Liver (tissue), 9 donors: ENCODE measurements around the gene ASIC4. TPM values are rescaled to one million over a fixed set of nuclear protein-coding genes. Genes with fewer than 3 reads are reported as not detected.

Source experiments
- DNase-seq: peaks from one replicate; pipeline ENCODE4 v3.0.0-alpha.2; 2017; ENCODE audit warnings: low spot score
- H3K27ac ChIP-seq, 2 donors: one replicate each; pipeline ENCODE4 v1.7.0; 2013; ENCODE audit warnings: inconsistent platforms in 2 of 2, low read length in 2 of 2, control low read depth in 1 of 2, low read depth in 1 of 2, mild to moderate bottlenecking in 1 of 2
- H3K27me3 ChIP-seq, 4 donors: one replicate each; pipeline versions ENCODE4 v1.6.1 to v1.7.0; 2013; ENCODE audit warnings: low read length in 3 of 4, inconsistent platforms in 1 of 4, mild to moderate bottlenecking in 1 of 4, moderate library complexity in 1 of 4; ENCODE audit not compliant: control insufficient read depth in 4 of 4, insufficient read depth in 4 of 4
- H3K36me3 ChIP-seq, 4 donors: one replicate each; pipeline versions ENCODE4 v1.6.1 to v1.7.0; 2013; ENCODE audit warnings: low read length in 3 of 4, mild to moderate bottlenecking in 3 of 4, low read depth in 1 of 4, moderate library complexity in 1 of 4; ENCODE audit not compliant: control insufficient read depth in 4 of 4, insufficient read depth in 3 of 4
- H3K4me1 ChIP-seq, 4 donors: one replicate each; pipeline versions ENCODE4 v1.6.1 to v1.7.0; 2013; ENCODE audit warnings: low read length in 3 of 4, mild to moderate bottlenecking in 3 of 4, moderate library complexity in 1 of 4; ENCODE audit not compliant: control insufficient read depth in 4 of 4, insufficient read depth in 4 of 4
- H3K4me3 ChIP-seq, 3 donors: one replicate each; pipeline versions ENCODE4 v1.6.1 to v1.7.0; 2013; ENCODE audit warnings: low read length in 3 of 3, control low read depth in 1 of 3, low read depth in 1 of 3, mild to moderate bottlenecking in 1 of 3
- H3K9ac ChIP-seq, 2 donors: one replicate each; pipeline ENCODE4 v1.7.0; 2013; ENCODE audit warnings: low read length in 2 of 2, mild to moderate bottlenecking in 2 of 2, moderate library complexity in 2 of 2, control low read depth in 1 of 2, low read depth in 1 of 2
- H3K9me3 ChIP-seq, 4 donors: one replicate each; pipeline versions ENCODE4 v1.6.1 to v1.7.0; 2013; ENCODE audit warnings: low read length in 3 of 4; ENCODE audit not compliant: control insufficient read depth in 4 of 4
- EGR1 ChIP-seq, 2 donors: IDR thresholded peaks; 2 replicates each; pipeline ENCODE4 v1.6.1; 2016 to 2018; ENCODE audit warnings: antibody characterized with exemption in 2 of 2, low read depth in 2 of 2
- FOXA1 ChIP-seq: IDR thresholded peaks from 2 replicates; pipeline ENCODE4 v1.6.1; 2016; ENCODE audit warnings: antibody characterized with exemption
- FOXA2 ChIP-seq: IDR thresholded peaks from 2 replicates; pipeline ENCODE4 v1.6.1; 2016; ENCODE audit warnings: antibody characterized with exemption
- GABPA ChIP-seq, 2 donors: IDR thresholded peaks in 1 of 2; conservative IDR thresholded peaks in 1 of 2; 2 replicates each; pipeline ENCODE4 v1.6.1; 2016; ENCODE audit warnings: antibody characterized with exemption in 2 of 2, mild to moderate bottlenecking in 1 of 2, moderate library complexity in 1 of 2
- JUND ChIP-seq, 2 donors: IDR thresholded peaks; 2 replicates each; pipeline ENCODE4 v1.6.1; 2016; ENCODE audit warnings: antibody characterized with exemption in 2 of 2
- RAD21 ChIP-seq, 2 donors: IDR thresholded peaks; 2 replicates each; pipeline ENCODE4 v1.6.1; 2016; ENCODE audit warnings: antibody characterized with exemption in 2 of 2, mild to moderate bottlenecking in 2 of 2
- RXRA ChIP-seq, 2 donors: IDR thresholded peaks; 2 replicates each; pipeline ENCODE4 v1.6.1; 2017 to 2018; ENCODE audit warnings: antibody characterized with exemption in 2 of 2, mild to moderate bottlenecking in 1 of 2
- SP1 ChIP-seq: IDR thresholded peaks from 2 replicates; pipeline ENCODE4 v1.6.1; 2018; ENCODE audit warnings: antibody characterized with exemption, mild to moderate bottlenecking
- YY1 ChIP-seq: IDR thresholded peaks from 2 replicates; pipeline ENCODE4 v1.6.1; 2016; ENCODE audit warnings: antibody characterized with exemption, mild to moderate bottlenecking
- WGBS: extraction: QIAGEN DNeasy Blood & Tissue Kit; methylation state at CpG from one replicate; pipeline ENCODE4 v1.1.7; 2013; 5-methylcytosine and 5-hydroxymethylcytosine counted together
- polyA plus RNA-seq, 2 donors: library from polyadenylated mRNA; stranded (reverse) in 1 of 2; unstranded in 1 of 2; fragments of 200-250 nt in 1 of 2; fragments of >200 nt in 1 of 2; fragmentation: Nextera tagmentation in 1 of 2; extraction: Ambion mirVana in 1 of 2; gene quantifications; one replicate each; pipeline versions ENCODE4 v1.2.1 to v1.2.3, GENCODE V29; 2013 to 2015
- total RNA-seq, 2 donors: library from RNA; depleted of rRNA; stranded (reverse); fragments of >200 nt; gene quantifications; one replicate each; pipeline ENCODE4 v1.2.3, GENCODE V29; 2014
- TF ChIP-seq, protein P1 (sequence below): IDR thresholded peaks from 2 replicates; pipeline ENCODE4 v1.6.1; 2016; ENCODE audit warnings: antibody characterized with exemption
- TF ChIP-seq, protein P2 (sequence below): IDR thresholded peaks from 2 replicates; pipeline ENCODE4 v1.6.1; 2016; ENCODE audit warnings: antibody characterized with exemption
- TF ChIP-seq, protein P3 (sequence below): IDR thresholded peaks from 2 replicates; pipeline ENCODE4 v1.6.1; 2016; ENCODE audit warnings: antibody characterized with exemption
- TF ChIP-seq, protein P4 (sequence below): IDR thresholded peaks from 2 replicates; pipeline ENCODE4 v1.6.1; 2016; ENCODE audit warnings: antibody characterized with exemption, mild to moderate bottlenecking
- TF ChIP-seq, protein P5 (sequence below): fragments of 150-350 bp; IDR thresholded peaks from 2 replicates; pipeline ENCODE4 v1.5.1; 2017; ENCODE audit warnings: improper control_type of control experiment, low read depth, low read length; ENCODE audit not compliant: missing input control
- donor health status: healthy.
- donor health status: healthy.
- donor health status: healthy.
- donor health status: healthy.
- donor health status: healthy.

The ASIC4 gene
- total and polyA plus RNA-seq, 4 donors, result 0.08 to 1.5 TPM; not detected in 2

DNA sequence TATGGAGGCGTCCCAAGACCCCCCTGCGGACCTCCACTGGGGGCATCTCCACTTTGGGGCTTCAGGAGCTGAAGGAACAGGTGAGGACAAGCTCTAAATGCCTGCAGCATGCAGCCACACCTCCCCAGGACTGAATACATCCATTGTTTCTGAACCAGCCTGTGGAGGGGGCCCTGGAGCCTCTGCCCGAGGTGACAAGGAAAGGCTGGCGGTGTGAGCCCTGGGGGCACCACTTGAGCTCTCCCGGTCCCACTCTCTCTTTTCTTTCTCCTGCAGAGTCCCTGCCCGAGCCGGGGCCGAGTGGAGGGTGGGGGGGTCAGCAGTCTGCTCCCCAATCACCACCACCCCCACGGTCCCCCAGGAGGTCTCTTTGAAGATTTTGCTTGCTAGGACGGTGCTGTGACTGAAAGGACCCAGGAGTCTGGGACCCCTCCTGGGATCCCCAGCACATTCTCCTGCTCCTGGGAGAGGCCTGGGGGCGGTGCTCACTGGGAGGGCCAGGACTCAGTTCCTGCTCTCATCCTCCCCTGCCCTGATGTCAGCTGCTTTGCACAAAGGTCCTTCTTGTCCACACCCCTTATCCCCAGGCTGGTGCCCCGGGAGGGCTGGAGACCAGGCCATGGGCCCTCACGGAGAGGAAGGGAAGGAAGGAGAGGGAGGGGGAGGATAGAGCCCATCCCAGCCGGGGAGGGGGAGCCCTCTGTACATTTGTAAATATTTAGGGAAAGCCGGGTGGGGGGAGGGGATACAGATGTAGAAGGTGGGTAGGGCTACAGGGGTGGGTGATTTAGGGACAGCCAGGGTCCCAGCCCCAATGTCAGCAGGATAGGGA lies 23.6 kb downstream of the ASIC4 start:
- no peaks in the 10 kb centered on the region for H3K9me3 ChIP-seq
- TF ChIP-seq JUND (IDR thresholded peaks at IDR 0.05), result no peak
- TF ChIP-seq, protein P1, sequence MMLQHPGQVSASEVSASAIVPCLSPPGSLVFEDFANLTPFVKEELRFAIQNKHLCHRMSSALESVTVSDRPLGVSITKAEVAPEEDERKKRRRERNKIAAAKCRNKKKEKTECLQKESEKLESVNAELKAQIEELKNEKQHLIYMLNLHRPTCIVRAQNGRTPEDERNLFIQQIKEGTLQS, result no peak
- TF ChIP-seq RAD21 (IDR thresholded peaks at IDR 0.05), result no peak
- TF ChIP-seq, protein P2, sequence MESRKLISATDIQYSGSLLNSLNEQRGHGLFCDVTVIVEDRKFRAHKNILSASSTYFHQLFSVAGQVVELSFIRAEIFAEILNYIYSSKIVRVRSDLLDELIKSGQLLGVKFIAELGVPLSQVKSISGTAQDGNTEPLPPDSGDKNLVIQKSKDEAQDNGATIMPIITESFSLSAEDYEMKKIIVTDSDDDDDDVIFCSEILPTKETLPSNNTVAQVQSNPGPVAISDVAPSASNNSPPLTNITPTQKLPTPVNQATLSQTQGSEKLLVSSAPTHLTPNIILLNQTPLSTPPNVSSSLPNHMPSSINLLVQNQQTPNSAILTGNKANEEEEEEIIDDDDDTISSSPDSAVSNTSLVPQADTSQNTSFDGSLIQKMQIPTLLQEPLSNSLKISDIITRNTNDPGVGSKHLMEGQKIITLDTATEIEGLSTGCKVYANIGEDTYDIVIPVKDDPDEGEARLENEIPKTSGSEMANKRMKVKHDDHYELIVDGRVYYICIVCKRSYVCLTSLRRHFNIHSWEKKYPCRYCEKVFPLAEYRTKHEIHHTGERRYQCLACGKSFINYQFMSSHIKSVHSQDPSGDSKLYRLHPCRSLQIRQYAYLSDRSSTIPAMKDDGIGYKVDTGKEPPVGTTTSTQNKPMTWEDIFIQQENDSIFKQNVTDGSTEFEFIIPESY, result no peak
- TF ChIP-seq, protein P3, sequence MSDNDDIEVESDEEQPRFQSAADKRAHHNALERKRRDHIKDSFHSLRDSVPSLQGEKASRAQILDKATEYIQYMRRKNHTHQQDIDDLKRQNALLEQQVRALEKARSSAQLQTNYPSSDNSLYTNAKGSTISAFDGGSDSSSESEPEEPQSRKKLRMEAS, result no peak
- no peak for TF ChIP-seq EGR1 (IDR thresholded peaks at IDR 0.05; ENCODE audit: low read depth in 2 of 2)
- no peak for TF ChIP-seq FOXA1
- TF ChIP-seq FOXA2, result no peak
- TF ChIP-seq GABPA (IDR thresholded peaks at IDR 0.05 in 1 of 2, conservative IDR thresholded peaks at IDR 0.05 in 1 of 2), result no peak
- TF ChIP-seq SP1, result no peak
- TF ChIP-seq, protein P4, sequence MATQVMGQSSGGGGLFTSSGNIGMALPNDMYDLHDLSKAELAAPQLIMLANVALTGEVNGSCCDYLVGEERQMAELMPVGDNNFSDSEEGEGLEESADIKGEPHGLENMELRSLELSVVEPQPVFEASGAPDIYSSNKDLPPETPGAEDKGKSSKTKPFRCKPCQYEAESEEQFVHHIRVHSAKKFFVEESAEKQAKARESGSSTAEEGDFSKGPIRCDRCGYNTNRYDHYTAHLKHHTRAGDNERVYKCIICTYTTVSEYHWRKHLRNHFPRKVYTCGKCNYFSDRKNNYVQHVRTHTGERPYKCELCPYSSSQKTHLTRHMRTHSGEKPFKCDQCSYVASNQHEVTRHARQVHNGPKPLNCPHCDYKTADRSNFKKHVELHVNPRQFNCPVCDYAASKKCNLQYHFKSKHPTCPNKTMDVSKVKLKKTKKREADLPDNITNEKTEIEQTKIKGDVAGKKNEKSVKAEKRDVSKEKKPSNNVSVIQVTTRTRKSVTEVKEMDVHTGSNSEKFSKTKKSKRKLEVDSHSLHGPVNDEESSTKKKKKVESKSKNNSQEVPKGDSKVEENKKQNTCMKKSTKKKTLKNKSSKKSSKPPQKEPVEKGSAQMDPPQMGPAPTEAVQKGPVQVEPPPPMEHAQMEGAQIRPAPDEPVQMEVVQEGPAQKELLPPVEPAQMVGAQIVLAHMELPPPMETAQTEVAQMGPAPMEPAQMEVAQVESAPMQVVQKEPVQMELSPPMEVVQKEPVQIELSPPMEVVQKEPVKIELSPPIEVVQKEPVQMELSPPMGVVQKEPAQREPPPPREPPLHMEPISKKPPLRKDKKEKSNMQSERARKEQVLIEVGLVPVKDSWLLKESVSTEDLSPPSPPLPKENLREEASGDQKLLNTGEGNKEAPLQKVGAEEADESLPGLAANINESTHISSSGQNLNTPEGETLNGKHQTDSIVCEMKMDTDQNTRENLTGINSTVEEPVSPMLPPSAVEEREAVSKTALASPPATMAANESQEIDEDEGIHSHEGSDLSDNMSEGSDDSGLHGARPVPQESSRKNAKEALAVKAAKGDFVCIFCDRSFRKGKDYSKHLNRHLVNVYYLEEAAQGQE, result no peak
- TF ChIP-seq, protein P5, sequence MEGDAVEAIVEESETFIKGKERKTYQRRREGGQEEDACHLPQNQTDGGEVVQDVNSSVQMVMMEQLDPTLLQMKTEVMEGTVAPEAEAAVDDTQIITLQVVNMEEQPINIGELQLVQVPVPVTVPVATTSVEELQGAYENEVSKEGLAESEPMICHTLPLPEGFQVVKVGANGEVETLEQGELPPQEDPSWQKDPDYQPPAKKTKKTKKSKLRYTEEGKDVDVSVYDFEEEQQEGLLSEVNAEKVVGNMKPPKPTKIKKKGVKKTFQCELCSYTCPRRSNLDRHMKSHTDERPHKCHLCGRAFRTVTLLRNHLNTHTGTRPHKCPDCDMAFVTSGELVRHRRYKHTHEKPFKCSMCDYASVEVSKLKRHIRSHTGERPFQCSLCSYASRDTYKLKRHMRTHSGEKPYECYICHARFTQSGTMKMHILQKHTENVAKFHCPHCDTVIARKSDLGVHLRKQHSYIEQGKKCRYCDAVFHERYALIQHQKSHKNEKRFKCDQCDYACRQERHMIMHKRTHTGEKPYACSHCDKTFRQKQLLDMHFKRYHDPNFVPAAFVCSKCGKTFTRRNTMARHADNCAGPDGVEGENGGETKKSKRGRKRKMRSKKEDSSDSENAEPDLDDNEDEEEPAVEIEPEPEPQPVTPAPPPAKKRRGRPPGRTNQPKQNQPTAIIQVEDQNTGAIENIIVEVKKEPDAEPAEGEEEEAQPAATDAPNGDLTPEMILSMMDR, result no peak
- TF ChIP-seq RXRA (IDR thresholded peaks at IDR 0.05), result no peak
- DNase-seq, result no peak
- H3K9ac ChIP-seq, result no peak overlapping the region
- H3K4me3 ChIP-seq, result no peak overlapping the region
- H3K36me3 ChIP-seq, result peaks cover 4 to 24% (median 11%) of the 10 kb centered on the region in 4 donors
- peaks cover 7 to 16% (median 11%) of the 10 kb centered on the region in 4 donors for H3K4me1 ChIP-seq
- H3K27ac ChIP-seq, result no peak overlapping the region
- 59% methylated on average over 15 of the region's 15 CpGs for WGBS
- no peaks in the 10 kb centered on the region for H3K27me3 ChIP-seq

DNA sequence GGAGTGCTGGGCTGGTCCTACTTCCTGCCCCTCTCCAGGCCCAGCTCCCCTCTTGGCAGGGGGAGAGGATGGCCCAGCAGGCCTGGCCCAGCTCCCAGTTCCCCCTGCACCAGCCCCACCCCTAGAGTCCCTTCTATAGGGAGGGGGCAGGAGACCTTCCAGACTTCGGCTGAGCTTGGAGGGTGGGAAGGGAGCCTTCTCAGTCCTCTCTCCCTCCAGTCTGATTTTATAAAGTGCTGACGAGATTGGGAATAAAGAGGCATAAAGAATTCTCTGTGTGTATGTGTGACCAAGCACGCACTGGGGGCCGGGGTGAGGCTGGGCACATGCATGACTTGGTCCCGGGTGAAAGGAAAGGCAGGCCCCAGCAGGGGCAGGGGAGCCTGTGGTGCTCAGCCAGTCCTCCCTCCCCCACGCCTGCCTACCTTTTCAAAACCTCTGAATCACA lies 24.2 kb downstream of the ASIC4 start:
- no peak for DNase-seq
- 82% methylated on average over 6 of the region's 6 CpGs for WGBS
- TF ChIP-seq, protein P2, result no peak
- TF ChIP-seq, protein P5, result no peak
- TF ChIP-seq, protein P3, result no peak
- no peak for TF ChIP-seq FOXA2
- TF ChIP-seq YY1, result no peak

More for the DNA sequence above, 24.2 kb downstream of the ASIC4 start:
- H3K27ac ChIP-seq, result no peak overlapping the region
- H3K36me3 ChIP-seq, result peaks cover 4 to 24% (median 11%) of the 10 kb centered on the region in 4 donors
- H3K4me3 ChIP-seq, result no peak overlapping the region
- peaks cover 7 to 16% (median 12%) of the 10 kb centered on the region in 4 donors for H3K4me1 ChIP-seq
- no peaks in the 10 kb centered on the region for H3K9me3 ChIP-seq
- H3K27me3 ChIP-seq, result no peaks in the 10 kb centered on the region
- H3K9ac ChIP-seq, result no peak overlapping the region
